Heart left ventricle (tissue), 16 donors: Measurements from ENCODE around the gene RLN3. TPM values are rescaled to one million over a fixed set of nuclear protein-coding genes. Genes with fewer than 3 reads are reported as not detected.

Source experiments
- ATAC-seq, 4 donors: fragments of 200-7000 bp; cut with Tn5 transposase; one replicate each; pipeline ENCODE4 v1.9.1; 2020 to 2022; ENCODE audit warnings: moderate library complexity in 4 of 4, mild to moderate bottlenecking in 3 of 4, moderate number of reproducible peaks in 1 of 4
- DNase-seq, 5 donors: peaks; one replicate each; pipeline ENCODE4 v3.0.0-alpha.2; 2020
- H3K27ac ChIP-seq, 12 donors: fragments of 200-600 bp; sonication (generic) in 4 of 12; one replicate each; pipeline versions ENCODE4 v1.5.0 to v1.8.0; 2016 to 2022; ENCODE audit warnings: mild to moderate bottlenecking in 2 of 12
- H3K27me3 ChIP-seq, 9 donors: fragments of 200-600 bp; sonication (generic) in 2 of 9; one replicate each; pipeline versions ENCODE4 v1.5.1 to v1.8.0; 2016 to 2022; ENCODE audit warnings: mild to moderate bottlenecking in 3 of 9
- H3K36me3 ChIP-seq, 9 donors: fragments of 200-600 bp; sonication (generic) in 2 of 9; one replicate each; pipeline versions ENCODE4 v1.5.0 to v1.8.0; 2018 to 2022; ENCODE audit warnings: mild to moderate bottlenecking in 2 of 9
- H3K4me1 ChIP-seq, 12 donors: fragments of 200-600 bp; sonication (generic) in 4 of 12; one replicate each; pipeline versions ENCODE4 v1.5.0 to v1.8.0; 2016 to 2022; ENCODE audit warnings: mild to moderate bottlenecking in 3 of 12
- H3K4me3 ChIP-seq, 12 donors: fragments of 200-600 bp; sonication (generic) in 4 of 12; one replicate each; pipeline versions ENCODE4 v1.5.0 to v1.8.0; 2017 to 2022; ENCODE audit warnings: mild to moderate bottlenecking in 9 of 12, moderate library complexity in 4 of 12
- H3K9me3 ChIP-seq, 12 donors: fragments of 200-600 bp; sonication (generic) in 4 of 12; one replicate each; pipeline versions ENCODE4 v1.5.0 to v1.8.0; 2016 to 2022; ENCODE audit warnings: mild to moderate bottlenecking in 1 of 12
- POLR2A ChIP-seq, 2 donors: fragments of 450-650 bp; IDR thresholded peaks; one replicate each; pipeline ENCODE4 v1.6.1; 2017; ENCODE audit warnings: antibody characterized with exemption in 2 of 2, mild to moderate bottlenecking in 2 of 2, moderate library complexity in 2 of 2
- WGBS, 4 donors: extraction: QIAGEN DNeasy Blood & Tissue Kit in 2 of 4; methylation state at CpG; one replicate each; pipeline versions ENCODE4 v1.1.5 to v1.1.7; 2013 to 2018; 5-methylcytosine and 5-hydroxymethylcytosine counted together
- intact Hi-C, 10 donors: fragments of 100-400 bp; cut with DNase I; formaldehyde crosslinking; loops; one replicate each; pipeline versions ENCODE4 v1.11.1 to v1.14.2; 2022
- polyA plus RNA-seq, 2 donors: library from polyadenylated mRNA; stranded (reverse); fragments of 200-250 nt; gene quantifications; one replicate each; pipeline ENCODE4 v1.2.3, GENCODE V29; 2013
- total RNA-seq, 9 donors: library from RNA; depleted of rRNA in 2 of 9; stranded (reverse); fragments of >200 nt in 2 of 9; fragmentation: NEBNext Ultra II Directional in 3 of 9; extraction: Animal tissue kit (Norgen Biotek cat#: 25700) in 3 of 9; gene quantifications; one replicate each; pipeline versions ENCODE4 v1.1.0 to v1.2.4, GENCODE V29; 2016 to 2023
- TF ChIP-seq, protein P1 (sequence below), 12 donors: fragments of 200-600 bp; sonication (generic) in 4 of 12; IDR thresholded peaks; one replicate each; pipeline versions ENCODE4 v1.5.0 to v1.8.0; 2018 to 2022; ENCODE audit warnings: antibody characterized with exemption in 12 of 12, mild to moderate bottlenecking in 5 of 12
- donor health status: ischemic (EF 13 %, LVEDD 7.1; RV severe dilation, severe dysfunction).
- donor health status: healthy with polysubstance abuse.
- donor health status: DM: no; HTN: yes; CAD: no.
- donor health status: DM: no; HTN: no; CAD: no.
- donor health status: ischemic (EF 25% LVEDD 6.9; RV normal size, moderate dysfunction).
- donor health status: ischemic (EF 25% LVEDD 5.7; RV mildly dilated, moderate dysfunction).
- donor health status: healthy.
- donor health status: DM: yes; HTN: yes; CAD: no.
- donor health status: ischemic (EF 35%, LVEDD 5.7; RV mildly dilated, moderate dysfunction).
- donor health status: nonischemic (EF 11% LVEDD 7.7; RV severe dilation, severe dysfunction).
- donor health status: DM: yes; HTN: yes; CAD: no.
- donor health status: PGD.
- donor health status: ischemic (EF 29% LVEDD 5.4; RV normal size, mild dysfunction).
- donor health status: nonischemic (EF 23%, LVEDD 6.1; RV moderate dilation, normal function).

The RLN3 gene
- total and polyA plus RNA-seq, 11 donors = not detected

DNA sequence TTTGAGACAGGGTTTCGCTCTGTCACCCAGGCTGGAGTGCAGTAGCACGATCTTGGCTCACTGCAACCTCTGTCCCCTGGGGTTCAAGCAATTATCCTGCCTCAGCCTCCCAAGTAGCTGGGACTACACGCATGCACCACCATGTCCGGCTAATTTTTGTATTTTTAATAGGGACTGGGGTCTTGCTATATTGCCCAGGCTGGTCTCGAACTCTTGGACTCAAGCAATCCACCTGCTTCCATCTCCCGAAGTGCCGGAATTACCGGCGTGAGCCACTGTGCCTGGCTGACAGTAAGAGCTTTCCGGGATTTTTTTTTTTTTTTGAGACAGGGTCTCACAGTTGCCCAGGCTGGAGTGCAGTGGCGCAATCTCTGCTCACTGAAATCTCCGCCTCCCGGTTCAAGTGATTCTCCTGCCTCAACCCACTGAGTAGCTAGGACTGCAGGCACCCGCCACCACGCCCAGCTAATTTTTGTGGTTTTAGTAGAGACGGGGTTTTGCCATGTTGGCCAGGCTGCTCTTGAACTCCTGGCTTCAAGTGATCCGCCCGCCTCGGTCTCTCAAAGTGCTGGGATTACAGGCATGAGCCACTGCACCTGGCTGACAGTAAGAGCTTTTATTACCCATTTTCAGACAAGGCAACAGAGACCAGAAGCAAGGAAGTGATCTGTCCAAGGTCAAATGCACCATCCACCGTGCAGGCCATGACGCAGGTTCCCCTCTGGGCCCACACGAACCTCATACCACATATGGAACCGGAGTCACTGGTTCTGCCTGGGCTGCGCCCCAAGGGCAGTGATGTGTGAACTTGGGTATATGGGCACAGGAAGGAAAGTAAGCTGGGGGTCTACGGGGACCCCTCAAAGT is 42.8 kb upstream of the RLN3 start:
- intact Hi-C loops = loop anchor here in 1 of 10 donors (5.0 kb wide), 1 partner anchor 33 kb away; the partner anchor contains the start of gene DCAF15
- TF ChIP-seq POLR2A (IDR thresholded peaks at IDR 0.05) = no peak
- TF ChIP-seq, protein P1, sequence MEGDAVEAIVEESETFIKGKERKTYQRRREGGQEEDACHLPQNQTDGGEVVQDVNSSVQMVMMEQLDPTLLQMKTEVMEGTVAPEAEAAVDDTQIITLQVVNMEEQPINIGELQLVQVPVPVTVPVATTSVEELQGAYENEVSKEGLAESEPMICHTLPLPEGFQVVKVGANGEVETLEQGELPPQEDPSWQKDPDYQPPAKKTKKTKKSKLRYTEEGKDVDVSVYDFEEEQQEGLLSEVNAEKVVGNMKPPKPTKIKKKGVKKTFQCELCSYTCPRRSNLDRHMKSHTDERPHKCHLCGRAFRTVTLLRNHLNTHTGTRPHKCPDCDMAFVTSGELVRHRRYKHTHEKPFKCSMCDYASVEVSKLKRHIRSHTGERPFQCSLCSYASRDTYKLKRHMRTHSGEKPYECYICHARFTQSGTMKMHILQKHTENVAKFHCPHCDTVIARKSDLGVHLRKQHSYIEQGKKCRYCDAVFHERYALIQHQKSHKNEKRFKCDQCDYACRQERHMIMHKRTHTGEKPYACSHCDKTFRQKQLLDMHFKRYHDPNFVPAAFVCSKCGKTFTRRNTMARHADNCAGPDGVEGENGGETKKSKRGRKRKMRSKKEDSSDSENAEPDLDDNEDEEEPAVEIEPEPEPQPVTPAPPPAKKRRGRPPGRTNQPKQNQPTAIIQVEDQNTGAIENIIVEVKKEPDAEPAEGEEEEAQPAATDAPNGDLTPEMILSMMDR (IDR thresholded peaks at IDR 0.05) = no peak
- H3K9me3 ChIP-seq = no peaks in the 10 kb centered on the region
- WGBS, 4 donors = 90 to 95% (median 92%) methylated on average over 23 to 25 of the region's 25 CpGs
- ATAC-seq (no peak), DNase-seq (no peak)
- H3K27me3 ChIP-seq = no peaks in the 10 kb centered on the region
- H3K4me3 ChIP-seq = no peak overlapping the region
- H3K4me1 ChIP-seq = peaks cover 2 to 47% (median 23%) of the 10 kb centered on the region in 12 donors
- peaks cover 0 to 18% (median 7%) of the 10 kb centered on the region in 9 donors for H3K36me3 ChIP-seq
- H3K27ac ChIP-seq = peak overlapping the region in 5 of 12 donors; percentile 28 to 99 (median 96)

DNA sequence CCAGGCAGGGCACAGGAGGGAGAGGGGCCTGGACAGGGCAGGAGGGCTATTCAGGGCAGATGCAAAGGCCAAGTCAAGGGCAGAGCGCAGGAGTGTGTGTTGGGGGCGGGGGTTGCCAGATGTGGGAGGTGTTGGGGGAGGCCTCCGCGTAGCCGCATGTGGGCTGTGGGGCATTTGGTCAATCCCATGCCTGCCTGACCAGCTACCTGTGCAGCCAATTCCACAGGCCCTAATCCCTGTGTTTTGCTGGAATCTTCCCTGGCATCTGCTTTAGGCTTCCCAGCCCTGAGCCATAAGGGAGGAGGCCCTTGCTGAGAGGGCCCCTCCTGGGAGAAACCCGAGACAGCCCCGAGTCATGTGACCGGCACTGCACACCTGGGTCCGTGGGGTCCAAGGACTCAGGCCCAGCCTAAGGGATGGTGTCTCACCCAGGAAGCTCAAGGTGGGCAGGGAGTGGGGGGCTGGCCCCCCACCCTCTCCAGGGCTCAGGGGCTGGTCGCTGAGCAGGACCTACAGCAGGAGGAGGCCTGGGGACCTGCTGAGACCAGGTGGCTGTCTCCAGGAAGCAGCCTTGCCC is 42.1 kb upstream of the RLN3 start:
- Histone ChIP-seq H3K27ac (peak overlapping the region; percentile 74 to 99 (median 91)), H3K9me3 (no peaks in the 10 kb centered on the region), H3K27me3 (no peaks in the 10 kb centered on the region), H3K4me3 (peak overlapping the region in 6 of 12 donors; percentile 8 to 44 (median 18)), H3K4me1 (peaks cover 2 to 47% (median 23%) of the 10 kb centered on the region in 12 donors), H3K36me3 (peaks cover 0 to 21% (median 10%) of the 10 kb centered on the region in 9 donors)
- 78 to 91% (median 84%) methylated on average over 4 to 10 of the region's 10 CpGs for WGBS, 4 donors
- no peak for TF ChIP-seq POLR2A (IDR thresholded peaks at IDR 0.05)
- TF ChIP-seq, protein P1 (IDR thresholded peaks at IDR 0.05) = no peak
- no peak for ATAC-seq
- no peak for DNase-seq
- intact Hi-C loops = loop anchor here in 1 of 10 donors (5.0 kb wide), 1 partner anchor 34 kb away; the partner anchor contains the start of gene DCAF15

DNA sequence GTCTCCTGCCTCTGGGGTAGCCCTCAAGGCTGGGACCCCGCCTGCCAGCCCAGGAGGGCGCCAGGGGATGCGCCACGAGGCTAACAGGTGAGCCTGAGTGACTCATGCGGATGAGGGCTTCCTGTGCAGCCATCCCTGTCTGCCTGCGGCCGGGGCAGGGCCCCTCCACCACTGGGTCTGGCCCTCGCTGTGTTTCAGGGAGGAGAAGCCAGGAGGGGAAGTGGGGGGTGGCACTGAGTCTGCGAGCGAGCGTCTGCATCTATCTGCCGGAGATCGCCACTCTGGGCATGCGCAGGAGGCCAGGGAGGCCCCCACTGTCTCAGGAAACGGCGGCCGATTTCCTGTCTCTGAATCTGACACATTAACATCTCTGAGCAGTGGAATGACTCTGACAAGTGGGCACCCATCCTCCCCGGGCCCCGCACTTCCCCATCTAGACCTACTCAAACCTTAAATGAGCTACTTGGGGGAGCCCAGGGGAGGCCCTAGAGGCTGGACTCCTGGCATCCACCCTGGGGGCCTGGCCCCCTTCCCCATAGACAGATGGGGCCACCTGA is 41.5 kb upstream of the RLN3 start:
- Histone ChIP-seq H3K27ac (peak overlapping the region; percentile 79 to 99 (median 92)), H3K27me3 (no peaks in the 10 kb centered on the region), H3K4me3 (peak overlapping the region in 7 of 12 donors; percentile 8 to 44 (median 18)), H3K4me1 (peaks cover 2 to 47% (median 23%) of the 10 kb centered on the region in 12 donors), H3K36me3 (peaks cover 0 to 26% (median 15%) of the 10 kb centered on the region in 9 donors), H3K9me3 (no peaks in the 10 kb centered on the region)
- ATAC-seq (peak; percentile 50 to 87 (median 66)), DNase-seq (peak; percentile 91 to 96 (median 91))
- TF ChIP-seq POLR2A (IDR thresholded peaks at IDR 0.05) = peak in 1 of 2 donors; percentile 26
- TF ChIP-seq, protein P1 (IDR thresholded peaks at IDR 0.05) = no peak
- intact Hi-C loops = loop anchor here in 1 of 10 donors (5.0 kb wide), 1 partner anchor 34 kb away; the partner anchor contains the start of gene DCAF15
- 36 to 44% (median 42%) methylated on average over 14 to 19 of the region's 19 CpGs for WGBS, 4 donors
